ENCODE results near the gene MITF.

Gene MITF

DNA sequence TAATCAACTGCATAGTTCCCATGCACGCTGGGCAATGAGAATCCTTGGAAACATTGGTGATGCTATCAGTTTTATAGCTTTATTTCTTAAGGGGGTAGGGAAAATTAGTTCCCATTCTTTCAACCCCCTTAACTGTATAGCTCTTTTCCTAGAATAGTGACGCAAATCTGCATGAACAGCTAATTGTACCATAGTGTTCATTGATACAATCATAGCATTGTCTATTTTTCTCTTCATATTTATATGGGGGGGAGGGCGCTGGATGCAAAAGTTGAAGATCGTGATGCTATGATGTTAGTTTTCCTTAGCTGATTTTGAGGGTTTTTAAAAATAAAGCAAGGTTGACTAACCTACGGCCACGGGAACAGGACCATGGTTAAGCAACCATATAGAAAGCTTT is 227.9 kb downstream of the MITF start:
- Histone ChIP-seq H3K27me3 (ENCODE audit: control insufficient read depth, insufficient read depth, low read length) (no peaks in the 10 kb centered on the region), H3K27ac (no peak overlapping the region), H3K4me3 (ENCODE audit: low read depth, low read length) (no peak overlapping the region)

GRCh38 chr3:69970827-69971226 is 231.6 kb downstream of the MITF start:
- H3K27me3 ChIP-seq (ENCODE audit: control insufficient read depth, insufficient read depth, low read length) = no peaks in the 10 kb centered on the region
- no peak overlapping the region for H3K4me3 ChIP-seq (ENCODE audit: low read depth, low read length)
- H3K36me3 ChIP-seq (ENCODE audit: control insufficient read depth, insufficient read depth, low read length) = no peaks in the 10 kb centered on the region
- no peak overlapping the region for H3K9ac ChIP-seq
- H3K4me1 ChIP-seq = no peaks in the 10 kb centered on the region
- H3K27ac ChIP-seq = no peak overlapping the region
- H3K4me2 ChIP-seq (ENCODE audit: low read length) = no peak overlapping the region
- no peaks in the 10 kb centered on the region for H3K79me2 ChIP-seq
- no peak overlapping the region for H2AFZ ChIP-seq
- TF ChIP-seq, protein P1, sequence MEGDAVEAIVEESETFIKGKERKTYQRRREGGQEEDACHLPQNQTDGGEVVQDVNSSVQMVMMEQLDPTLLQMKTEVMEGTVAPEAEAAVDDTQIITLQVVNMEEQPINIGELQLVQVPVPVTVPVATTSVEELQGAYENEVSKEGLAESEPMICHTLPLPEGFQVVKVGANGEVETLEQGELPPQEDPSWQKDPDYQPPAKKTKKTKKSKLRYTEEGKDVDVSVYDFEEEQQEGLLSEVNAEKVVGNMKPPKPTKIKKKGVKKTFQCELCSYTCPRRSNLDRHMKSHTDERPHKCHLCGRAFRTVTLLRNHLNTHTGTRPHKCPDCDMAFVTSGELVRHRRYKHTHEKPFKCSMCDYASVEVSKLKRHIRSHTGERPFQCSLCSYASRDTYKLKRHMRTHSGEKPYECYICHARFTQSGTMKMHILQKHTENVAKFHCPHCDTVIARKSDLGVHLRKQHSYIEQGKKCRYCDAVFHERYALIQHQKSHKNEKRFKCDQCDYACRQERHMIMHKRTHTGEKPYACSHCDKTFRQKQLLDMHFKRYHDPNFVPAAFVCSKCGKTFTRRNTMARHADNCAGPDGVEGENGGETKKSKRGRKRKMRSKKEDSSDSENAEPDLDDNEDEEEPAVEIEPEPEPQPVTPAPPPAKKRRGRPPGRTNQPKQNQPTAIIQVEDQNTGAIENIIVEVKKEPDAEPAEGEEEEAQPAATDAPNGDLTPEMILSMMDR (IDR thresholded peaks at IDR 0.05) = no peak
- no peaks in the 10 kb centered on the region for H3K9me3 ChIP-seq (ENCODE audit: control insufficient read depth, low read length)

More for the DNA sequence above, 227.9 kb downstream of the MITF start:
- no peak overlapping the region for H3K9ac ChIP-seq
- no peaks in the 10 kb centered on the region for H3K79me2 ChIP-seq
- no peak overlapping the region for H2AFZ ChIP-seq
- no peak overlapping the region for H3K4me2 ChIP-seq (ENCODE audit: low read length)
- TF ChIP-seq, protein P1 (IDR thresholded peaks at IDR 0.05) = no peak
- H3K9me3 ChIP-seq (ENCODE audit: control insufficient read depth, low read length) = no peaks in the 10 kb centered on the region
- H3K36me3 ChIP-seq (ENCODE audit: control insufficient read depth, insufficient read depth, low read length) = no peaks in the 10 kb centered on the region
- H3K4me1 ChIP-seq = no peaks in the 10 kb centered on the region

- no peaks in the 10 kb centered on the region for H3K79me2 ChIP-seq
- no peaks in the 10 kb centered on the region for H3K27me3 ChIP-seq (ENCODE audit: control insufficient read depth, insufficient read depth, low read length)
- H3K36me3 ChIP-seq (ENCODE audit: control insufficient read depth, insufficient read depth, low read length) = no peaks in the 10 kb centered on the region
- H3K4me1 ChIP-seq = no peaks in the 10 kb centered on the region
- no peak overlapping the region for H3K9ac ChIP-seq
- H3K9me3 ChIP-seq (ENCODE audit: control insufficient read depth, low read length) = peaks cover 5% of the 10 kb centered on the region
- TF ChIP-seq, protein P1 (IDR thresholded peaks at IDR 0.05) = no peak
- no peak overlapping the region for H3K4me2 ChIP-seq (ENCODE audit: low read length)
- no peak overlapping the region for H2AFZ ChIP-seq
- no peak overlapping the region for H3K27ac ChIP-seq
- H3K4me3 ChIP-seq (ENCODE audit: low read depth, low read length) = no peak overlapping the region
These were observed 233.4 kb downstream of the MITF start for GRCh38 chr3:69972672-69973071.

GRCh38 chr3:69976021-69976420 is 236.8 kb downstream of the MITF start:
- TF ChIP-seq, protein P1 (IDR thresholded peaks at IDR 0.05) = no peak
- Histone ChIP-seq H3K9ac (no peak overlapping the region), H3K27me3 (ENCODE audit: control insufficient read depth, insufficient read depth, low read length) (no peaks in the 10 kb centered on the region), H2AFZ (no peak overlapping the region), H3K36me3 (ENCODE audit: control insufficient read depth, insufficient read depth, low read length) (no peaks in the 10 kb centered on the region), H3K4me2 (ENCODE audit: low read length) (no peak overlapping the region), H3K4me3 (ENCODE audit: low read depth, low read length) (no peak overlapping the region), H3K9me3 (ENCODE audit: control insufficient read depth, low read length) (peaks cover 5% of the 10 kb centered on the region), H3K4me1 (no peaks in the 10 kb centered on the region), H3K79me2 (no peaks in the 10 kb centered on the region), H3K27ac (no peak overlapping the region)

- Histone ChIP-seq H3K4me1 (no peaks in the 10 kb centered on the region), H3K4me3 (ENCODE audit: low read depth, low read length) (no peak overlapping the region), H3K27ac (no peak overlapping the region), H3K79me2 (no peaks in the 10 kb centered on the region), H3K36me3 (ENCODE audit: control insufficient read depth, insufficient read depth, low read length) (no peaks in the 10 kb centered on the region), H2AFZ (no peak overlapping the region), H3K4me2 (ENCODE audit: low read length) (no peak overlapping the region), H3K9ac (no peak overlapping the region), H3K27me3 (ENCODE audit: control insufficient read depth, insufficient read depth, low read length) (no peaks in the 10 kb centered on the region), H3K9me3 (ENCODE audit: control insufficient read depth, low read length) (no peaks in the 10 kb centered on the region)
- TF ChIP-seq, protein P1 (IDR thresholded peaks at IDR 0.05) = no peak
These were observed 244.4 kb downstream of the MITF start for GRCh38 chr3:69983546-69984265.

Data from parathyroid adenoma (tissue), 2 donors.